ENCODE results near the gene UST.

UST gene

DNA sequence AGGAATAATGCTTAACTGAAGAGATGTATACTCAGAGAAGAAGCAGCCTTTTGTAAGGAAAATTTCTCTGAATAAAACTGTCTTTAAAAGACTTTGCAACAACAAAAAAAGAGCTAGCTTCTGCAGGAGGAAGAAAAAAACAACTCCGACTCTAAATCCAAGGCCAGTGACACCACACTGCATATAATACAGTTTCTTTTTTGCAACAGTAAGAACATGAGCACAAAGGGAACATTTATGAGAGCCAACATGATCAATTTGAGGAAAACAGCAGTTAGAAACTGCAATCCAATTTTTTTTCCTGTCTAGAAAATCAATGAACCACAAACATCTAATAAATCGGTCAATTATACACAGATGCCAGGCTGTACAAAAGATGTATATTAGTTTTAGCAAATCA, 42.9 kb upstream of the UST start:
- TF ChIP-seq, protein P1, sequence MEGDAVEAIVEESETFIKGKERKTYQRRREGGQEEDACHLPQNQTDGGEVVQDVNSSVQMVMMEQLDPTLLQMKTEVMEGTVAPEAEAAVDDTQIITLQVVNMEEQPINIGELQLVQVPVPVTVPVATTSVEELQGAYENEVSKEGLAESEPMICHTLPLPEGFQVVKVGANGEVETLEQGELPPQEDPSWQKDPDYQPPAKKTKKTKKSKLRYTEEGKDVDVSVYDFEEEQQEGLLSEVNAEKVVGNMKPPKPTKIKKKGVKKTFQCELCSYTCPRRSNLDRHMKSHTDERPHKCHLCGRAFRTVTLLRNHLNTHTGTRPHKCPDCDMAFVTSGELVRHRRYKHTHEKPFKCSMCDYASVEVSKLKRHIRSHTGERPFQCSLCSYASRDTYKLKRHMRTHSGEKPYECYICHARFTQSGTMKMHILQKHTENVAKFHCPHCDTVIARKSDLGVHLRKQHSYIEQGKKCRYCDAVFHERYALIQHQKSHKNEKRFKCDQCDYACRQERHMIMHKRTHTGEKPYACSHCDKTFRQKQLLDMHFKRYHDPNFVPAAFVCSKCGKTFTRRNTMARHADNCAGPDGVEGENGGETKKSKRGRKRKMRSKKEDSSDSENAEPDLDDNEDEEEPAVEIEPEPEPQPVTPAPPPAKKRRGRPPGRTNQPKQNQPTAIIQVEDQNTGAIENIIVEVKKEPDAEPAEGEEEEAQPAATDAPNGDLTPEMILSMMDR (conservative IDR thresholded peaks at IDR 0.05; ENCODE audit: low read depth, low read length): no peak
- no peak overlapping the region for H3K4me3 ChIP-seq (ENCODE audit: low read depth, low read length)
- DNase-seq (ENCODE audit: low read depth): no peak

DNA sequence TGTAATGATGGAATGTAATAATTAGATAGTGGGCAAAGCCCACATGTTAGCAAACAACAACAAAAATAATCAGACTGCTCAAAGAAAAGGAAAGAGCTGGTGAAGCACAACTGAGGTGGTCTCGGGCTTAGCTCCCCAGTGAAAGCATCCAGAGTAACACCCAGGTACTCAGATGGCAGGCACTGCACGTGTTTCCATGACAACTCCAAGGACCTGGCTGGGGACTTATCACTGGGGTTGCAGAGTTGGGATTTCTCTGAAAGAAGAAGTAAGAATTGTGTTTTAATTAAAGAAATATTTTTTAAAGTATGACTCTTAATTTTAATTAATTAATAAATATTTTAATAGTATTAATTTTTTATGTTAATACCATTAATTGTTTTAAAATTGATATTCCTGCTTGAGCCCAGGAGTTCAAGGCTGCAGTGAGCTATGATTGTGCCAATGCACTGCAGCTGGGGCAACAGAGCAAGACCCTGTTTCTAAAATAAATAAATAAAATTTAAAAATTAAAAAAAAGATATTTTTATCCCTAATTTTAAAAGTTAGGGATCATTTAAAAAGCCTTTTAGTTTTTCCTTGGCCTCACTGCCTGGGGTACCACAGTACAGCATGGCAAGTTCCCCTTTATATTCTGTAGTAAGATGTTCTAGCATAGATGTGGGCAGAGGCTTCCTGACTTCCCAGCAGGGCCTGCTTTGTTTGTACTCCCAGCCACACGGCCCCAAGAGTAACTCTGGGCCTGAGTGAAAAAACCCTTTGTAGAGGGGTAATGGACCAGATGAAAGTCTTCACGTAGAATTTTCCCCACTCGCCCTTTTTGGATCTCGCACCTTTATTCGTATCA, 42.2 kb upstream of the UST start:
- TF ChIP-seq, protein P1 (conservative IDR thresholded peaks at IDR 0.05; ENCODE audit: low read depth, low read length): no peak
- DNase-seq (ENCODE audit: low read depth): no peak
- no peak overlapping the region for H3K4me3 ChIP-seq (ENCODE audit: low read depth, low read length)

DNA sequence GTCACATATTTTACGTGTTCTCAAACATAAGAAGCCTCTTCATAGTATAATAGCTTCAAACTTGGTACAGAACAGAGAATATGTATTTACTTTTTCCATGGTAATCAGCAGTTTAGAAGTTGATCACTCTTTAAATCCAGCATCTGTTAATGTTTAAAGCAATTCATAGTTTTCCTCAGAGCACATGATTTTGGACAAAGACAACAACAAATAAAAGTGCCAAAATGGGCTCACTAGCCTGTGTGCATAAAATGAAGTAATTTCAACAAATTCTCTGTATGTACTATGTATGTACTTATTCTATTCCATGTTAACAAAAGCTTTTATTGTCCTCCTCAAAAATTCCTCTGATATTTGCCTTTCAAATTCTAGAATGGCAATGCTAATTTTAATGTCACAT, 38.1 kb upstream of the UST start:
- DNase-seq (ENCODE audit: low read depth): no peak
- TF ChIP-seq, protein P1 (conservative IDR thresholded peaks at IDR 0.05; ENCODE audit: low read depth, low read length): no peak
- H3K4me3 ChIP-seq (ENCODE audit: low read depth, low read length): no peak overlapping the region

DNA sequence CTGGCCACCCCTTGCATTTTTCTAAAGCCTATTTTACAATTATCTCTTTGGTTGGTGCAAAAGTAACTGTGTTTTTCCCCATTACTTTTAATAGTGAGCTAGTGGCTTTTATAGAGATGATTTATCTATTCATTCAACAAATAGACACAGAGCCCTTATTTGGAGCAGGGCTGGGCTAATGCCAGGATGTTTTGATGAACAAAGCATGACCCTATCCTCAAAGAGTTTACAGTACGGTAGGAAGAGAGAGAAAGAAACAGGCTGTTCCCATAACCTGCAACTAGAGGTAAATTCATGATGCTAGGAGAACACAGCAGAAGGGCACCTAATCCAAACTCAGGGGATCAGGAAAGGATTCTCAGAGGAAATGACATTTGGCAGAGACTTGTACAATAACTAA, 37.3 kb upstream of the UST start:
- H3K4me3 ChIP-seq (ENCODE audit: low read depth, low read length): no peak overlapping the region
- no peak for DNase-seq (ENCODE audit: low read depth)
- TF ChIP-seq, protein P1 (conservative IDR thresholded peaks at IDR 0.05; ENCODE audit: low read depth, low read length): no peak

DNA sequence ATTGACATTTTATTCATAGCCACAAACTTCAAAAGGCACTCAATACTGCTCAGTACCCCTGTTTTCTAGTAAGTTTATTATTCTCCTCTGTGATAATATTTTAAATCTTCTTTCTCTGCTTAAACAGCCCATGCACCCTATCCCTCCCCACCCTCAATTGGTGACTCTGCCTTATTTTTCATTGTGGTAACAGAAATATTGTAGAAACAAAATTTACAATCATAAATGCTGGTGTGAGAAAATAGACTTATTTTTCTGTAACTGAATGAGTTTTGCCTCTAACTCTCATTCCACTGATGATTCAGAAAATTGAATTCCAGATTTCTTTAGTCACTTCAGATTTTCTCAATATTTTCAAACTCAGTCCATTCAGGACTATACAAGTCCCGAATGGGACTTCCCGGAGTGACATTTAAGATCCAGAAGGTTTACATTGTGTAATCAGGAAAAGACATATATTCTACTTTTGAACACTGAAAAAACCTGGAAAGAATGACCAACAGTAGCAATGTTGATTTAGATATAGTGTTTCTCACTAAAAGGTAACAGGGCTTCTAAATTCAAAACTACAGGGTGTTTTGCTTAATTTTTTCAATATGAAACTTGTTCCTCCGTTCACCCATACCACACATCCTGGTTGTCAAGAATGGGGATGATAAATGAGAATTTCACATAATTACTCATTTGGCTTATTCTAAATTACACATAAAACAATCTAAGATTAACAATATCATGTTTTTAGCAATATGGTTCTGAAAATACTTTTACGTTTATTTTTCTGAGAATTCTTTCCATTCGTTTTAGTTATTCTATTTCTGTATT, 34.8 kb upstream of the UST start:
- H3K4me3 ChIP-seq (ENCODE audit: low read depth, low read length): no peak overlapping the region
- TF ChIP-seq, protein P1 (conservative IDR thresholded peaks at IDR 0.05; ENCODE audit: low read depth, low read length): no peak
- no peak for DNase-seq (ENCODE audit: low read depth)

DNA sequence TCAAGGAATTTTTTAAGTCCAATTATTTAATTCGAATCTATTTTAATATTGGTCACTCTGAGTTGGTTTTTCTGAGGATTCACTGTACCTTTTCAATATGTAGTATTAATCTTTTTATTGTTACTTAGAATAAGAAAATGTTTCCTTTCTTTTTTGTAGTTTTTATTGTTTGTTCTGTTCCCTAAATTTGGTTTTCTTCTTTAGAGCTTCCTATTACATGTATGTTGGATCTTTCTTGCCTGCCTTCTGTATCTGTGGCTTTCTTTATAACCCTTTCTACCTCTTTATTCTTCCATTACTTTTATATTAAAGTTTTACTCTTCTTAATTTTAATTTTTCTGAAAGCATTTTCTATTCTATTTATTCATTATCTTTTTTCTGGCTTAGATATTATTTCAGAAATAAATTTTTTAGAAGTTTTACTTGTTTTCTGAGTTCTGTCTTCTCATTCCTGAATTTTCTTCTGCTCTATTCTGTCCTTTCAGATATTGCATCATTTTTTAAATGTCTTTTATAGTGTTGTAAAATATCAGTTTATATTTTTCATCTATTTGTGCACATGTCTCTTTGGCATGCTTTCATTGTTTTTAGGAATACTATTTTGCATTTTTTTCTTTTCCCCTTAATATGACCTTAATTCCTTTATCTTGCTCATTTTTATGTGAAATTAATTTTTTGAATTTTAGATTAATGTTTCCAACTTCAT, 33.6 kb upstream of the UST start:
- no peak for DNase-seq (ENCODE audit: low read depth)
- TF ChIP-seq, protein P1 (conservative IDR thresholded peaks at IDR 0.05; ENCODE audit: low read depth, low read length): no peak
- no peak overlapping the region for H3K4me3 ChIP-seq (ENCODE audit: low read depth, low read length)
